Measurements from ENCODE around the gene PDLIM7.
"Not testable (repeated sequence)": the region's sequence is repeated elsewhere in the genome, so short reads cannot be mapped to it uniquely, and the experiment has no call there.

PDLIM7 gene

DNA sequence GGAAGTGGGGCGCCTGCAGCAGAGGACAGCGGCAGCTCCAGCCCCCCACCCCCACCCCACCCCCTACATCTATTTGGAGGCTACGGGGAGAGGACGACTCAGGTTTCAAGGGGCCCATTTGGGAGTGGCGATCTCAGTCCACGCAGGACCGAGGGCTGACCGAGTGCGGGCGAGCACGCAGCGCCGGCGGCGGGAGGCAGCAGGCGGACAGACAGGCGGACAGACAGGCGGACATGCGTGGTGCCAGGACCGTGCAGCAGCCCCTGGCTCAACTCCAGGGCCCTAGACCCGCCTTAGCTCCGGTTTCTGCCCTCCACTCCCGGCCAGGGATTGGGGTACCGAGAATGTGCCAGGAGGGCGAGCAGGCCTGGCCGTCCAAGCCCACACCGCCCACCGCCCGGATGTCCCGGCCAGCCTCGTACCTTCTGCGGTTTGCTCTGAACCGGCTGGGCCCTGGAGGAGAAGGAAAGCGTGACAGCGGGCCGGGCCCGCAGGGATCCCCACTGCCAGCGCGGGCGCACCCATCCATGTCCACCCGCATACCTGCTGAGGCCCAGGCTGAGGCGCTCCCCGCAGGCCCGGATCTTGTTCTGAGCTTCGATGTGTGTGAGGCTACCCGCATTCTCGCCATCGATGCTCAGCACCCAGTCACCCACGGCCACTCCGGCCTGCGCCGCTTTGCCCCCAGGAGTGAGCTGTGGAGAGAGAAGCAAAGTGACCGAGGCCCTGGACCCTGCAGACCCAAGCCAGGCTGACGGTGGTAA is 5.2 kb downstream of the PDLIM7 start:
- no peak for DNase-seq (ENCODE audit: low spot score)

- no peak for DNase-seq (ENCODE audit: low spot score)
Observed at GRCh38 chr5:177491429-177491945, 5.9 kb downstream of the PDLIM7 start.

- DNase-seq (ENCODE audit: low spot score), result no peak
Observed at GRCh38 chr5:177490992-177491391, 6.4 kb downstream of the PDLIM7 start.

DNA sequence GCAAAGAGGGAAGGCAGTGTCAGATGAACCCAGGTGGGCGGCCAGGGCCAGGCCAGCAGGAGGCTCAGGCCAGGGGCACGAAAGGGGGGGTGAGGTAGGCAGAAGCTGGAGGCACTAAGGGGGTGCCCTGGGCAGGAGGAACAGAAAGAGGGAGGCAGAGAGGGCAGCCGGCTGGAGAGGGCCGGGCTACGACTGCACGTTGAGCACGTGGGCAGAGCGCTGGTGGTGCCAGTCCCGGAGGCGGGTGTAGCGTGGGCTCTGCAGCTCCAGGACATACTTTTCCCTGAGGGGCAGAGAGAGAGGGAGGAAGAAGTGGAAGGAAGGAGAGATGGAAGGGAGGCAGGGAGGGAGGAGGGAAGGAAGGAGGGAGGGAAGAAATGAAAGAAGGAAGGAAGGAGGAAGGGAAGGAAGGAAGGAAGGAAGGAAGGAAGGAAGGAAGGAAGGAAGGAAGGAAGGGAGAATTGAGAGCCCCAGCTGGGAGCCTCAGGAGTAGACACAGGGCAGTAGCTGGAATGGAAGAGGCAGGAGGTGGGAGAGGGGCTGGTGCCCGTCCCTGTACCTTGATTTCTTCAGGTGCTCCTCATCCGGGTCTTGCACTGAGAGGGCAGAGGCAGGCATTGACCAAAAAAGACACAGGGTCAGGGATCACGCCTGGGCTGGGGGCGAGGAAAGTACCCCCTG is 7.0 kb downstream of the PDLIM7 start:
- no peak for DNase-seq (ENCODE audit: low spot score)

- no peak for DNase-seq (ENCODE audit: low spot score)
Observed at GRCh38 chr5:177489119-177489716, 8.2 kb downstream of the PDLIM7 start.

GRCh38 chr5:177487975-177488374 is 9.4 kb downstream of the PDLIM7 start:
- no peak for DNase-seq (ENCODE audit: low spot score)

DNA sequence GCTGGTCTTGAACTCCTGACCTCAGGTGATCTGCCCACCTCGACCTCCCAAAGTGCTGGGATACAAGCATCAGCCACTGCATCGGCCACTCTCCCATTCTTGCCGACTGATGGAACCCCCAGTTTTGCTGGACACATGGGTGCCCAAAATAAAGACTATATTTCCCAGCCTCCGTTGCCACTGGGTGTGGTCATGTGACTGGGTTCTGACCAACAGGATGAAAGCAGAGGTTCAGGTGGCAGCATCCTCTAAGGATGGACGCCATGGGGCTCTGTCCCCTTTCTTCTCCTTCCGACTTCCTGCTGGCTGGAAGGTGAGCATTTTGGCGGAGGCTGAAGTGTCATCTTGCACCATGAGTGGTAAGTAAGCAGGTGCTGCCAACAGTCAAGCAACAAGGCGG is 10.3 kb downstream of the PDLIM7 start:
- DNase-seq (ENCODE audit: low spot score), result no peak

GRCh38 chr5:177486256-177486655 is 11.1 kb downstream of the PDLIM7 start:
- no peak for DNase-seq (ENCODE audit: low spot score)

- DNase-seq (ENCODE audit: low spot score), result not testable (repeated sequence)
Observed at GRCh38 chr5:177485753-177486152, 11.7 kb downstream of the PDLIM7 start.

DNA sequence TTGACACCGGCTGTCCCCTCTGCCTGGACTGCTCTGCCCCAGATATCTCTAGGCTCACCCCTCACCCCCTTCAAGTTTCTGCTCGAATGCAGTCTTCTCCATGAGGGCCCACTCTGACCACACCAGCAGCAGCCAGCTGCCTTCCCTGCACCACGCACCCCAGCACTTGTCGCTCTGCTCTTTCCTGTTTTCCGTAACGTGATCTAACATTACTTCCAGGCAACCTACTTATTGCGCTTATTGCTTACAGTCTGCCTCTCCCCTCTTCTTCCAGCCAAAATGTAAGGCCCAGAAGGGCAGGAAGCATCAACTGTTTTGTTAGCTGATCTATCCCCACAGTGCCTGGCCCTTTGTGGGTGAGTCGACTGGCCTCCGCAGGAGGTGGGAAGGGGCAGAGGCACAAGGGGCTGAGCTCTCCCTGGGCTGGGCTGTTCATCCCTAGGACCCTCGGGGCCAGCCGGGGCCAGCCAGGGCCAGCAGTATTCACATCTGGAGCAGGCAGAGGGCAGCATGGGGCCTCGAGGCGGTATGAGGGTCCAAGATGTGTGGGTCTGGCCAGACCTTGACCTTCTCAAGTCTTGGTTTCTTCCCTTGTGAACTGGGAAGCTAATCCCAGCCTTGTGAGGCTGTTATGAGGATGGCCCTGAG is 12.4 kb downstream of the PDLIM7 start:
- DNase-seq (ENCODE audit: low spot score), result no peak

DNA sequence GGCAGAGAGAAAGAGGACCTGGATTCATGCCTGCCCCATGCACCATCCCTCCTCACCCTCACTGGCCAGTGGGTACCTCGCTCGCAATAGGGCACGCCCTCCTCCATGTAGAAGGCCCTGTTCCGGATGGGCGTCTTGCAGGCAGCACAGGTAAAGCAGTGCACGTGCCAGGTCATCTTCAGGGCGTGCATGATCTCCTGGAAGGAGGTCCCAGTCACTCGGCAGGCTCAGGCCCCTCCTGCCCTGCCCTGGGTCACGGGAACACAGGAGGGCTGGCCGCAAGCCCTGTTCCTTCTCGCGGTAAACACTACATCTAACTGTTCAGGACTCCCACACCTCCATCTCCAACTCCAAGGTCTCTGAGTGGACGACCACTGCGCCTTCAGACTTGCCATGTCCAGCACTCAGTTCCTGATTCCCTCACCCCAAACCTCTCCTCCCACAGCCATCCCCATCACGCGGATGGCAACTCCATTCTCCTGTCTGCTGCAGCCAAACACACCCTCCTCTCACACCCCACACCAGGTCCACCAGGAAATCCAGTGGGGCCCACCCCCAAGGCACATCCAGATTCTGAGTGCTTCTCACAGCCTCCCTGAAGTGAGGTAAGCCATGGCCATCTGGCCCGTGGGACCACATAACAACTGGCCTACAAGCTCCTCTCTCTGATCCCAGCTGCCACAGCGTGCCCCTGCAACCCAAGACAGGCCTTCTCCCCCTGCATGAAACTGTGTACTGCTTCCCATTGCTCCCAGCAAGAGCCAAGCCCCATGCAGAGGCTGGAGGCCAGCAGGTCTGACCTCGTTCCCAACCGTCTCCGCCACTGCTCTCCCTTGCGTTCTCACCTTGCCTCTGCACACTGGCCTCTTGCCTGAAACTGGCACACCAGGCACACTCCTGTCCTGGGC is 13.2 kb downstream of the PDLIM7 start:
- no peak for DNase-seq (ENCODE audit: low spot score)

GRCh38 chr5:177483042-177483441 is 14.4 kb downstream of the PDLIM7 start:
- DNase-seq (ENCODE audit: low spot score), result no peak

- DNase-seq (ENCODE audit: low spot score), result no peak
Observed at GRCh38 chr5:177482359-177482795, 15.0 kb downstream of the PDLIM7 start.

DNA sequence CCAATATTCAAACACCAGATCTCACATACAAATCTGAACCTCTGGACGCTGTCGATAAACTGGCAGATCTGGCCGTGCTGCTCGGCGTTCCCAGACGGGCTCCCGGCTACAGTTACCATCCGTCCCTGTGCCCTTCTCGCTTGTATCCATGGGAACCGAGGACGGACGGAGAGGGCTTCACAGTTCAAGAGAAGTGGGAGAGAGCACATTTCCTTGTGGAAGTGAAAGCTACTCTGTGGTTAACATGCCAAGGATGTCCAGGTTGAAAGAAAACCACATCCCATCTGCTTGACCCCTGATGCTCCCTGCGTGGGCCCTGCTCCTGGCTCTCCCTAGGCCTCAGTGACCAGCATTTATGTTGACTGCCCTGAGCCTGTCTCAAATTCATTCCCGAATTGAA is 17.6 kb downstream of the PDLIM7 start:
- no peak for DNase-seq (ENCODE audit: low spot score)

GRCh38 chr5:177478711-177479646 is 18.4 kb downstream of the PDLIM7 start:
- no peak for DNase-seq (ENCODE audit: low spot score)

DNA sequence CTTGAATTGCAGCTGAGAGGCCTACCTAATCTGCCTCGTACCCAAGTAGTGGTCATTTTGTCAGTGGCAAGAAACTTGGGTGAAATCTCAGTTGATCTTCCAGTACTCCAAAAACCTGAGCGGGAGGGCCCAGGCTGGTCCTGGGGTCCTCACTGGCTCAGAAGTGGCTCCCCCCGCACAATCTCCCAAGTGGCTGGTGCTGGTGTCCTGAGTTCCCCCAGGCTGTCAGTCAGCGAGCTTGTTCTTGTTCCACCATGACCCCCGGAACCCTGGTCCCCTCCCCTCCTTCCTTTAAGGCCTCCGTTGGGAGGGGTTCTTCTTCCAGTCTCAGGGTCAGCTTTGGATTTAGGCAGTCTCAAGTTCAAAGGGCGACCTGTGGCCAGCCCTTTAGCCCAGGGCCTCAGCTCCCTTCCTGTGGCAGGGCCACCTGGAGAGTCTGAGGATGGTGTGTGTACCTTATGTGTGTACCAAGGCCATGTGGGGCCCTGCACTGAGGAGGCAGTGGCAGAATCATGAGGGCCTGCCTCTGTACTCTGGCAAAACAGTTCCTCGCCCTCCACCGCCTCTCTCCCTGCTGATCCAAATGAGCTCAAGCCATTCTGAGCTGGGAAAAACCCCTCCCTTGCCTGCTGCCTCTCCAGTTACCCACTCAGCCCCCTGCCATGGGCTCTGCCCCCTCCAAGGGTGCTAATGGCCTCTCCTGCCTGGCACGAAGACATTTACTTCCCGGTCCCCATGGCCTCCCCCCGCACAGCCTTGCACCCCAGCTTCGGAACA is 19.5 kb downstream of the PDLIM7 start:
- DNase-seq (ENCODE audit: low spot score), result no peak

GRCh38 chr5:177476531-177477233 is 20.7 kb downstream of the PDLIM7 start:
- DNase-seq (ENCODE audit: low spot score), result no peak

DNA sequence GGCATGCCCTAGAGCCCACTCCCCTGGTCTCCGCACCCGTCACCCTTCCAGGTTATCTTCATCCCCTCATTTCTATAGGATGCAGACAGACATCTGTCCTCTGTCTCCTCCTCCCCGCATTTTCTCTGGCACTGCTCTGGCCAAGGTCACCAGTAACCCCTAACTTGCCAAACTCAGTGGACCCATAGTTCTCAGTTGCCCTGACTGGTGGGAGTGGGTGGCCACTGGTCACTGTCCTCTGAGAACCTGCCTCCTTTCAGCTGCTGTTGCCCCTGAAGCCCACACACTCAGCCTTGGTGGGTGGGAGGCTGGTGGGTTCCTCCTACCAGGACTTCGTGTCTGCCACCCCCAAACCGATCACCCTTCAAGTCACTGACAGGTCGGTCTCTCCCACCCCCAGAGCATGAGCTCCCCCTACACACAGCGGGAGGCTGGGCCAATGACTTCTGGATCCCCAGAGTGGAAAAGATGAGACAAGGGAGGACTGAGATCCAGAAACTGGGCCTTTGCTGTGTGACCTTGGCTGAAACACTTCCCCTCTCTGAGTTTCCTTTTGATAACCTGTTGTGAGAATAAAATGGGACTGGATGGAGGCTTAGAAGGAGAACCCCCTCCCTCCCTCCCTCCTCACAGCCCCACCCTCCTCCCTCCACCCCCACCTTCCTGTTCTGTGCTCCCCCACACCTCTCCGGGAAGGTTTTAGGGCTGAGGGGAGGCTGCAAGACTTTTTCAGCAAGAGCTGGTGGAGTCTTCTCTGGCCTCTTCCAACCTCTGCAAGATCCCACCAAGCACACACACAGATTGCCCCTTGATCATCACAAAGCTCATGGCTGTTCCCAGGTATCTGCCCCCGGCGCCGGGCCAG is 21.6 kb downstream of the PDLIM7 start:
- no peak for DNase-seq (ENCODE audit: low spot score)

All from LoVo (cell line).